WI38 (cell line): Measurements from ENCODE around the gene GARRE1.

Source experiments
- H3K4me3 ChIP-seq: 2 replicates; pipeline ENCODE4 v1.5.1; 2011; ENCODE audit warnings: low read depth, mild to moderate bottlenecking, control low read depth, low read length
- CTCF ChIP-seq: IDR thresholded peaks from 2 replicates; pipeline ENCODE4 v1.5.1; 2012; ENCODE audit warnings: low read depth, mild to moderate bottlenecking, control low read depth, low read length

Gene GARRE1

GRCh38 chr19:34287662-34288140 lies 33.3 kb downstream of the GARRE1 start:
- H3K4me3 ChIP-seq = no peak overlapping the region
- TF ChIP-seq CTCF = no peak

- H3K4me3 ChIP-seq = no peak overlapping the region
- TF ChIP-seq CTCF = no peak
Measured at GRCh38 chr19:34288381-34288780, 34.0 kb downstream of the GARRE1 start.

GRCh38 chr19:34291235-34291634 lies 36.9 kb downstream of the GARRE1 start:
- TF ChIP-seq CTCF = no peak
- H3K4me3 ChIP-seq = no peak overlapping the region

GRCh38 chr19:34295103-34295502 lies 40.7 kb downstream of the GARRE1 start:
- H3K4me3 ChIP-seq = no peak overlapping the region
- no peak for TF ChIP-seq CTCF

- no peak for TF ChIP-seq CTCF
Measured at GRCh38 chr19:34298891-34299520, 44.7 kb downstream of the GARRE1 start.

GRCh38 chr19:34299576-34299975 lies 45.2 kb downstream of the GARRE1 start:
- no peak for TF ChIP-seq CTCF
- H3K4me3 ChIP-seq = no peak overlapping the region

More at GRCh38 chr19:34298891-34299520, 44.7 kb downstream of the GARRE1 start:
- no peak overlapping the region for H3K4me3 ChIP-seq

GRCh38 chr19:34300380-34300779 lies 46.0 kb downstream of the GARRE1 start:
- TF ChIP-seq CTCF = no peak

More at GRCh38 chr19:34300380-34300779, 46.0 kb downstream of the GARRE1 start:
- H3K4me3 ChIP-seq = no peak overlapping the region
